GM12878 (cell line): ENCODE measurements around the gene CHMP4B. TPM values are rescaled to one million over a fixed set of nuclear protein-coding genes. Genes with fewer than 3 reads are reported as not detected.

Source experiments
- ATAC-seq: fragments of 200-7000 bp; cut with Tn5 transposase; 3 replicates; pipeline ENCODE4 v1.9.1; 2020; ENCODE audit warnings: mild to moderate bottlenecking, moderate library complexity
- BruUV-seq: library from RNA; stranded (reverse); fragments of 400-500 nt; replicated peaks from 2 replicates; lab custom pipeline; 2021; lab: Mats Ljungman, UMichigan
- CTCF ChIA-PET: fragments of 300-600 bp; sonication (Branson Sonifier 250); formaldehyde crosslinking; extraction: SDS; loops from one replicate; lab custom pipeline; 2021; ENCODE audit warnings: inconsistent platforms; lab: Yijun Ruan, JAX
- POLR2A ChIA-PET: fragments of 350-600 bp; formaldehyde crosslinking; extraction: SDS; loops from one replicate; lab custom pipeline; 2021; ENCODE audit warnings: inconsistent platforms; lab: Charles Lee
- RAD21 ChIA-PET: fragments of 300-600 bp; sonication (Branson Sonifier 250); formaldehyde crosslinking; loops from one replicate; lab custom pipeline; 2023; ENCODE audit warnings: antibody characterized with exemption; ENCODE audit not compliant: unreplicated experiment; lab: Charles Lee
- SMC1A ChIA-PET: fragments of 300-600 bp; sonication (Branson Sonifier 250); formaldehyde crosslinking; loops from one replicate; lab custom pipeline; 2023; ENCODE audit not compliant: unreplicated experiment, uncharacterized antibody; lab: Charles Lee
- DNase-seq: peaks from one replicate; pipeline ENCODE4 v3.0.0-alpha.2; 2011; ENCODE audit warnings: low read depth, low spot score
- FAIRE-seq: peaks from 3 replicates; lab custom pipeline; 2011; peaks lifted over from hg19 to GRCh38; lab: Jason Lieb, UNC
- H2AFZ ChIP-seq: 2 replicates; pipeline ENCODE4 v1.6.0; 2011; ENCODE audit warnings: low read depth, low read length, control low read depth; ENCODE audit not compliant: control insufficient read depth
- H3K27ac ChIP-seq: 2 replicates; pipeline ENCODE4 v1.5.1; 2011; ENCODE audit warnings: control low read depth; ENCODE audit not compliant: control insufficient read depth, insufficient read depth
- H3K27me3 ChIP-seq, 2 experiments: replicated peaks in 1 of 2; 2 replicates each; pipeline versions ENCODE4 v1.6.0 to v1.6.1; 2011; ENCODE audit warnings: low read length in 1 of 2; ENCODE audit not compliant: control insufficient read depth in 2 of 2, insufficient read depth in 2 of 2
- H3K36me3 ChIP-seq, 2 experiments: 2 replicates each; pipeline ENCODE4 v1.5.1; 2011; ENCODE audit warnings: low read length in 1 of 2; ENCODE audit not compliant: control insufficient read depth in 2 of 2, insufficient read depth in 2 of 2
- H3K4me1 ChIP-seq: 2 replicates; pipeline ENCODE4 v1.6.1; 2011; ENCODE audit warnings: mild to moderate bottlenecking, low read length, moderate library complexity, mixed read lengths; ENCODE audit not compliant: control insufficient read depth, insufficient read depth
- H3K4me2 ChIP-seq: 2 replicates; pipeline ENCODE4 v1.6.0; 2011; ENCODE audit warnings: control low read depth; ENCODE audit not compliant: control insufficient read depth, insufficient read depth
- H3K4me3 ChIP-seq: fragments of 200-600 bp; sonication (generic); 2 replicates; pipeline ENCODE4 v1.5.1; 2016
- H3K79me2 ChIP-seq: 2 replicates; pipeline ENCODE4 v1.6.0; 2011; ENCODE audit warnings: low read length; ENCODE audit not compliant: control insufficient read depth, insufficient read depth
- H3K9ac ChIP-seq: 2 replicates; pipeline ENCODE4 v1.8.0; 2011; ENCODE audit warnings: low read length, control low read depth, mixed read lengths; ENCODE audit not compliant: control insufficient read depth, insufficient read depth
- H3K9me3 ChIP-seq: replicated peaks from 3 replicates; pipeline ENCODE4 v1.5.1; 2011; ENCODE audit warnings: mild to moderate bottlenecking, low read length; ENCODE audit not compliant: control insufficient read depth, insufficient read depth
- H4K20me1 ChIP-seq: 2 replicates; pipeline ENCODE4 v1.6.0; 2011; ENCODE audit not compliant: control insufficient read depth, insufficient read depth
- BMI1 ChIP-seq: fragments of 450-650 bp; IDR thresholded peaks from 2 replicates; pipeline ENCODE4 v1.6.1; 2016; ENCODE audit warnings: mild to moderate bottlenecking, moderate library complexity, borderline replicate concordance
- ETV6 ChIP-seq, 2 experiments: fragments of 450-650 bp in 1 of 2; IDR thresholded peaks in 1 of 2; conservative IDR thresholded peaks in 1 of 2; 2 replicates each; pipeline ENCODE4 v1.6.1; 2014; ENCODE audit warnings: antibody characterized with exemption in 1 of 2, borderline replicate concordance in 1 of 2, low read depth in 1 of 2, mild to moderate bottlenecking in 1 of 2, moderate library complexity in 1 of 2
- JUNB ChIP-seq: IDR thresholded peaks from 2 replicates; pipeline ENCODE4 v1.6.1; 2016; ENCODE audit warnings: antibody characterized with exemption, mild to moderate bottlenecking
- MEF2B ChIP-seq: fragments of 450-650 bp; IDR thresholded peaks from 2 replicates; pipeline ENCODE4 v1.6.1; 2018; ENCODE audit warnings: mild to moderate bottlenecking, moderate library complexity; ENCODE audit not compliant: partially characterized antibody, poor library complexity, severe bottlenecking
- SIN3A ChIP-seq: IDR thresholded peaks from 2 replicates; pipeline ENCODE4 v1.6.1; 2012; ENCODE audit warnings: low read depth, low read length, improper control_type of control experiment
- SMARCA5 ChIP-seq: fragments of 450-650 bp; IDR thresholded peaks from 2 replicates; pipeline ENCODE4 v1.6.1; 2017; ENCODE audit warnings: mild to moderate bottlenecking
- SUZ12 ChIP-seq: fragments of 200-600 bp; sonication (generic); IDR thresholded peaks from one replicate; pipeline ENCODE4 v1.6.1; 2018; ENCODE audit warnings: antibody characterized with exemption, mild to moderate bottlenecking; ENCODE audit not compliant: unreplicated experiment
- WGBS: methylation state at CpG from one replicate; pipeline ENCODE4 v1.1.6; 2016; ENCODE audit warnings: low lambda C conversion rate; ENCODE audit not compliant: insufficient replicate concordance, insufficient coverage; ENCODE audit errors: missing lambda C conversion rate; 5-methylcytosine and 5-hydroxymethylcytosine counted together
- in situ Hi-C: fragments of 300-500 bp; cut with MboI; formaldehyde crosslinking; loops from 9 replicates; pipeline ENCODE4 v1.14.3; 2018; ENCODE audit warnings: mixed read lengths
- intact Hi-C: fragments of 100-400 bp; cut with micrococcal nuclease; formaldehyde crosslinking; loops from one replicate; pipeline ENCODE4 v1.14.2; 2022; ENCODE audit not compliant: unreplicated experiment
- polyA plus RNA-seq, 11 experiments: library from polyadenylated mRNA; depleted of rRNA in 4 of 11; unstranded in 6 of 11; stranded (reverse) in 5 of 11; fragments of >200 nt; fragmentation: Nextera tagmentation in 4 of 11; fragmentation: Illumina TruSeq in 1 of 11; extraction: Ambion mirVana in 4 of 11; extraction: Trizol in 1 of 11; gene quantifications; 1 replicate in 1 of 11; 2 replicates in 10 of 11; pipeline versions ENCODE4 v1.2.1 to v1.2.3, GENCODE V29; 2011 to 2016; ENCODE audit warnings: inconsistent platforms in 2 of 11, missing spikeins in 2 of 11, low read depth in 1 of 11
- total RNA-seq, 4 experiments: library from RNA; depleted of rRNA in 3 of 4; stranded (reverse); fragments of >200 nt in 3 of 4; fragmentation: Illumina TruSeq in 1 of 4; extraction: Trizol in 1 of 4; gene quantifications; 2 replicates each; pipeline versions ENCODE4 v1.2.1 to v1.2.3, GENCODE V29; 2013 to 2021

Gene CHMP4B
- total and polyA plus RNA-seq, 10 of the 15 experiments (the other 5 are each of a cell fraction or from before 2014, with no cell fraction given), result 4.2 to 118 (median 49.6) TPM

- Histone ChIP-seq H3K27ac (no peak overlapping the region), H3K9ac (no peak overlapping the region), H2AFZ (no peak overlapping the region), H3K9me3 (no peaks in the 10 kb centered on the region; the same call in 2 of the 3 replicates), H3K4me1 (peaks cover 14% of the 10 kb centered on the region), H3K4me3 (no peak overlapping the region), H3K4me2 (no peak overlapping the region), H3K27me3 (no peaks in the 10 kb centered on the region), H4K20me1 (no peaks in the 10 kb centered on the region), H3K36me3 (peaks cover 6 to 9% of the 10 kb centered on the region in 2 experiments; a peak in 3 of 4 replicates), H3K79me2 (peaks cover 63% of the 10 kb centered on the region)
- in situ Hi-C loops (no loop called here), intact Hi-C loops (no loop called here)
- SMC1A ChIA-PET, result no interaction called here
- POLR2A ChIA-PET, result no interaction called here
- BruUV-seq, result no TSS peak
- RAD21 ChIA-PET, result no interaction called here
- FAIRE-seq, result no peak
- DNase-seq, result no peak
- WGBS, result 33% methylated on average over 1 of the region's 1 CpG
- CTCF ChIA-PET, result interaction anchor here (0.6 kb wide), 1 partner anchor 332 kb away, joined by 3 read pairs; no protein-coding TSS in a partner anchor
- no peak for TF ChIP-seq BMI1
- no peak for TF ChIP-seq SMARCA5
- TF ChIP-seq MEF2B, result no peak
- TF ChIP-seq JUNB, result no peak
- no peak for TF ChIP-seq SUZ12
- TF ChIP-seq ETV6 (conservative IDR thresholded peaks at IDR 0.05 in 1 of 2, IDR thresholded peaks at IDR 0.05 in 1 of 2; ENCODE audit: borderline replicate concordance in 1 of 2, low read depth in 1 of 2), result no peak
- no peak for TF ChIP-seq SIN3A
- no peak for ATAC-seq
Observed at GRCh38 chr20:33833333-33833732, 22.2 kb downstream of the CHMP4B start.
